NCI-H1417 (cell line): ENCODE results near the gene WDCP.
"Not testable (repeated sequence)": the region's sequence is repeated elsewhere in the genome, so short reads cannot be mapped to it uniquely, and the experiment has no call there.

Experiments
- DNase-seq, 3 experiments: peaks; one replicate each; lab custom pipeline; 2025; lab: John Stamatoyannopoulos, UW

Gene WDCP

DNA sequence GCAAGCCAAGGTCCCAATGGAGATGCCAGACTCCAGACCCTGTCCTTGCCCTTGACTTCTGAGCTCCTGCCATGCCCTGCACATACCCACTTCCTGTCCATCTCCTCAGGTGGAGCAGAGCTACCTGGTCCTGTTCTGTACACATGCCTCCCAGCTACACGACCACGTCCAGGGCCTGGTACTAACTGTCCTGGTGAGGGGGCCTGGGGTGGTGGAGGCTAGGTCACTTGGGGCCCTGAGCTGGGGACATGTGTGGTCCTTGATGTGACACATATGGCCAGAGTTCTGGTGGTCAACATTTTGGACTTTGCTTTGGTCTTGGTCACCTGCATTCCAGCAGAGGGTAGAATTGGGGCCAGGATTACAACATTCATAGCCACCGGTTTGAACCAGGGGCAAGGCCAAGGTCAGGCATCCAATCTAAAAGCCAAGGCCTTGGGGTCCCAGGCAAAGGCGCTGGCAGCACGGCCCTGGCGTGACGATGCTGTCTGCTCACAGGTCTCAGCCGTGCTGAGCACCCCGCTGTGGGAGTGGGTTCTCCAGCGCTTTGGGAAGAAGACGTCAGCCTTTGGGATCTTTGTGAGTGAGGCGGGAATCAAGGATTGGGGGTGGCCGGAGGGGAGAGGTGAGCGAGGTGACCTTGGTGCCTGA is 24.7 kb downstream of the WDCP start:
- DNase-seq = no peak

DNA sequence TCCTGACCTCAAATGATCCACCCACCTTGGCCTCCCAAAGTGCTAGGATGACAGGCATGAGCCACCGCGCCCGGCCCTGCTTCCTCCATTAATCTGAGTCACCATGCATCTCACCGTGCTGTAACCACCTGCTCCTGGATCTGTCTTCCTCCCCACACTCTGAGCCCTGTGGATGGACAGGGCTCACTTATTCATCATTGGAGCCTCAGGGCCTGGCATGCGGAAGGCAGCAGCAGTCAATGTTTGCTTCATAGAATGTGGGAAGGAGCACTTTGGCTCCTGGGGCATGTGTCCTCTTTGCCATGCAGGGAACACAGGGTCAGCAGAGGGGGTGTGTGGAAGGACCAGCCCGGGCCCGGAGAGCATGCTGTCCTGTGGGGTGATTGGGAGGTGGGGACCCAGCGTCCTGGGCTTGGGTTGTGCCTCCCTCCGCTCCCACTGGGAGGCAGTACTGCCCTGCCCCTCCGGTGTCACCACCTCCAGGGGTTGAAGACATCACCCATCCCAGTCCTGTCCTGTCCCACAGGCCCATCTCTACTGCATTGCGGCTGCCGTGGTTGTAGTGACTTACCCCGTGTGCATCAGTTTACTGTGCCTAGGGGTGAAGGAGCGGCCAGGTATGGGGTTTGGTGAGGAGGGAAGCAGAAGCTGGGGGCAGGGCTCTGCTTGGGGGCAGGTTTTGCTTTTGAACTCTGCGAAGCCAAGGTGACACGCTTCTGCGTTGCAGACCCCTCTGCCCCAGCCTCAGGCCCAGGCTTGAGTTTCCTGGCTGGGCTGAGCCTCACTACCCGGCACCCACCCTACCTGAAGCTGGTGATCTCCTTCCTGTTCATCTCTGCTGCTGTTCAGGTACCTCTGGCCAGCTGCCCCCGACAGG is 25.8 kb downstream of the WDCP start:
- no peak for DNase-seq

DNA sequence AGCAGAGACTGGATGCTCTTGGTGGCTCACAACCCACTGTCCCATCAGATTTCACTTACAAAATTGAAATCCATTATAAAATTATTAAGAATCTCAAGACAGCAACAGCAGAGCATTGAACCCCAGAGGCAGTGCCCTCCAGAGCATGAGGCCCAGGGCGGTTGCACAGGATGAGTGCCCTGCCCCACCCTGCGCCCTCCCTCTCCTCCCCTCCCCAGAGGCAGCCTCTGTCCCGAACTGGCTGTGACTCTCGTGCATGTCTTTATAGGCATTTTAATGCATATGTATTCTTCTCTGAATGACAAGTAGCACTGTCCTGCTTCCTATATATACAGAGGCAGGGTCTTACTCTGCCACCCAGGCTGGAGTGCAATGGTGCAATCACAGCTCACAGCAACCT is 26.9 kb downstream of the WDCP start:
- no peak for DNase-seq

DNA sequence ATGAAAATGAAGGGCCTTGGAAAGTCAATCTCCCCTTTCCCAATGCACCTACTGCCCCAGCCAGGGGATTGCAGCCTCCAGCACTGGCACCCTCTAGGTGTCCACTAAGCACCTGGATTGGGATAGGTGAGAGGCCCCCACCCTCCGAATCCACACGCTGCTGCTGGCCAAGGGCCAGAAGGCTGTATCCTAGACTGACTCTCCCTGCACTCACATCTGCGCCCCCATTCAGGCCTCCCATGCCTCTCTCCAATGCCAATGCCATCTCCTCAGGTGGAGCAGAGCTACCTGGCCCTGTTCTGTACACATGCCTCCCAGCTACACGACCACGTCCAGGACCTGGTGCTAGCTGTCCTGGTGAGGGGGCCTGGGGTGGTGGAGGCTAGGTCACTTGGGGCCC is 27.5 kb downstream of the WDCP start:
- no peak for DNase-seq

DNA sequence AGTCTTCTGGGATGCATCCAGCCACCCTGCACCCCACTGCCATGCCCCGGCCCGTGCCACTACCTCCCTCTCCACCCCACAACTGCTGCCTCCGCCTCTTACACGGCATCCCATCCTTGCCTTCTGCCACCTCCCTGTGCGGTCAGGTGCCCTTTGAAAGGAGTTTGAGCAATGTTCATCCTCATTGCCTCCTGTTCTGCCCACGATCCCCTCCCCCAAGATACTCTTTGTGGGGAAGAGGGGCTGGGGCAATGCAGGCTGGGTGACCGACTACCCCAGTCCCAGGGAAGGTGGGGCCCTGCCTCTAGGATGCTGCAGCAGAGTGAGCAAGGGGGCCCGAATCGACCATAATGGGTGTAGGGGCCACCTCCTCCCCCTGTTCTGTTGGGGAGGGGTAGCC is 28.9 kb downstream of the WDCP start:
- DNase-seq = no peak

DNA sequence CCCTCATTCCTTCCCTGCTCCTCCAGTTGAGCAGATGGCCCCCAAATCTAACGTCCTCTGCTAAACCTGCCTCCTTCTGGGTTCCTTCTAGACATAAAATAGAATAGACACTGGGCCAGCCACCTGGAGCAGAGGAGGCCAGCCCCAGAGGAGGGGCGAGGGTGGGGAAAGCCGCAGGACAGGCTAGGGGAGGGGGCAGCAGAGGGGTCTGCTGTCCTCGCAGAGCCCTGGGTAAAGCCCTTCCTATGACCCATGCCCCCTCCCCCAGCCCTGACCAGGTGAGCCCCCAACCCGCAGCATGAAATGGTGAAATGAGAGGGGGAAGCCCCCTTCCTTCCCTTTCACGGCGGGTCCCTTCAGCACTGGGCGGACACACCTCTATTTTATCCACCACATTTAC is 29.5 kb downstream of the WDCP start:
- no peak for DNase-seq

DNA sequence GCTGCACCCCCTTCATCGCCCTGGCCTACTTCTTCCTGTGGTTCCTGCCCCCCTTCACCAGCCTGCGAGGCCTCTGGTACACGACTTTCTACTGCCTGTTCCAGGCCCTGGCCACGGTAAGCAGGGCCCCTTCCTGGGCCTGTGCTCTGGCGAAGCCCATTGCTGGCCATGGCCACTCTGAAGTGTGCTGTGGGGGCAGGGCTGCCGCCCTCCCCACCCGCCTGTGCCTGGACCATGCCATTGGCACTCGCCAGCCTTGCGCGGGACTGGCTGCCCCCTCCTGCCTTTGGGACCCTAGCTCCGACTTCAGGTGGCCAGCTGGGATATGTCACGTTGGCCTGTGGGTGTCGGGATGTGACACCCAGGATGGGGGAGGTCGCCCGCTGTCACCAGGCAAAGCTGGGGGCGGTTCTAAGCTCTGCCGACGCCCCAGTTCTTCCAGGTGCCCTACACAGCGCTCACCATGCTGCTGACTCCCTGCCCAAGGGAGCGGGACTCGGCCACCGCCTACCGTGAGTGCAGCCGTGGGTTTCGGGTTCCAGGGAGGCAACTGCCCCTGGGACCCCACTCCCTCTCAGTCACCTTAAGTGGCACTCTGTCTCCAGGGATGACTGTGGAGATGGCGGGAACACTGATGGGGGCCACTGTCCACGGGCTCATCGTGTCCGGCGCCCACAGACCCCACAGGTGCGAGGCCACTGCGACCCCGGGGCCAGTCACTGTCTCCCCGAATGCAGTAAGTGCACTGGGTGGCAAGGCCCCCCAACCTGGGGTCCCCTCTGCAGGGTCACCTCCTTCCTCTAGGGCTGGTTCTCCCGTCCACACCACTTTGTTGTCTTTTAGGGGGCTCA is 30.1 kb downstream of the WDCP start:
- DNase-seq = no peak

DNA sequence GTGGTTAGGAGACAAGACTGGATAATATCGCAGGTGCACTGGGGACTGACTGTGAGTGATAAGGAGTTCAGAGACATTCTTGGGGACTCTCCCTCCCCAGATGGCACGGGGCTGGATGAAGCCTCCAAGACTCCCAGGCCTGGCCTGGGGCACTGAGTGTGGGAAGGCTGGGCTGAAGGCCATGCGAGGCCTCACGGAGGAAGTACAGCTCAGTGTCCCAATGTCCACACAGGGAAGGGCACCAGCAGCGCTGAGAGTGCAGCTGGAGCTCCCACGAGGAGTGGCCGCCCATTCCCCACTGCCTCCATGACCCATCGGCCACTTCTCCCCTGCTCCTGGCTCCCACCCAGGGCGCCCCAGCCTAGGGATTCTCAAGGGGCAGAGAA is 30.8 kb downstream of the WDCP start:
- DNase-seq = no peak

DNA sequence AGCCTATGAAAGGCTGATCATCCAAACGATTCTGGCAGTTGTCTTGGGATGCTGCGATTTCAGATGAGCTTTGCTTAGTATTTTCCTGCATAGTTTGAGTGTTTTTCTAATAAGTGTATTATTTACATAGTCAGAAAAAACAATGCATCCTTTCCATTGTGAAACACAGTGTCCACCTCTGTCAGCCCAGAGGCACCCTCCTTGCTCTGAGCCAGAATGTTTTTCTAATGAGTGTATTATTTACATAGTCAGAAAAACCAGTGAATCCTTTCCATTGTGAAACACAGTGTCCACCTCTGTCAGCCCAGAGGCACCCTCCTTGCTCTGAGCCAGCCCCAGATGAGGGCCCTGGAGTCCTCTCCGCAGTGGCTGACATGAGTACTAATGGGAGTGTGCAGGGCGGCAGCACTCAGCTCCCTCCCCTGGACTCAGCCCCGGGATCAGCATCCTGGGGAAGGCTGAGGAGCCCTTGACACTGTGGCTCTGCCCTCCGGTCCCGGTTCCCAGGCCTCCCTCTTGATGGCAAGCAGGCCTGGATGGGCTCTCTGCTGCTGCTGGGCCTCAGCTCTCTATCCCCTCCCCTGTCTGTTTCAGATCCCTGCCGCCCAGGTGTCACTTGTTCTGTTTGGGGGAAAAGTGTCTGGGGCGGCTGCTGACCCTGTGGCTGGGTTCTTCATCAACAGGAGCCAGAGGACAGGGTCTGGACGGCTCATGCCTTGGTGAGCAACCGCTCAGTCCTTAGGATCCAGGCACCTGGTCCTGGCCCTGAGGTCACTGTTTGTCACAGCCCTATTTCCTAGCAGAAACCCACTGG is 31.4 kb downstream of the WDCP start:
- DNase-seq = peak in 1 of 3 experiments; percentile 21

DNA sequence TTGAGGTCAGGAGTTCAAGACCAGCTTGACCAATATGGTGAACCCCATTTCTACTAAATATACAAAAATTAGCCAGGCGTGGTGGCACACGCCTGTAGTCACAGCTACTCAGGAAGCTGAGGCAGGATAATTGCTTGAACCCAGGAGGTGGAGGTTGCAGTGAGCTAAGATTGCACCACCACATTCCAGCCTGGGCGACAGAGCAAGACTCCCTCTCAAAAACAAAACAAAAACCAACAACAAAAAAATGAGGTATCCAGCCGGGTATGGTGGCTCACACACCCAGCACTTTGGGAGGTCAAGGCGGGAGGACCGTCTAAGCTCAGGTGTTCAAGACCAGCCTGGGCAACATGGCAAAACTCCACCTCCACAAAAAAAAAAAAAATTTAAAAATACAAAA is 32.3 kb downstream of the WDCP start:
- DNase-seq = not testable (repeated sequence)

DNA sequence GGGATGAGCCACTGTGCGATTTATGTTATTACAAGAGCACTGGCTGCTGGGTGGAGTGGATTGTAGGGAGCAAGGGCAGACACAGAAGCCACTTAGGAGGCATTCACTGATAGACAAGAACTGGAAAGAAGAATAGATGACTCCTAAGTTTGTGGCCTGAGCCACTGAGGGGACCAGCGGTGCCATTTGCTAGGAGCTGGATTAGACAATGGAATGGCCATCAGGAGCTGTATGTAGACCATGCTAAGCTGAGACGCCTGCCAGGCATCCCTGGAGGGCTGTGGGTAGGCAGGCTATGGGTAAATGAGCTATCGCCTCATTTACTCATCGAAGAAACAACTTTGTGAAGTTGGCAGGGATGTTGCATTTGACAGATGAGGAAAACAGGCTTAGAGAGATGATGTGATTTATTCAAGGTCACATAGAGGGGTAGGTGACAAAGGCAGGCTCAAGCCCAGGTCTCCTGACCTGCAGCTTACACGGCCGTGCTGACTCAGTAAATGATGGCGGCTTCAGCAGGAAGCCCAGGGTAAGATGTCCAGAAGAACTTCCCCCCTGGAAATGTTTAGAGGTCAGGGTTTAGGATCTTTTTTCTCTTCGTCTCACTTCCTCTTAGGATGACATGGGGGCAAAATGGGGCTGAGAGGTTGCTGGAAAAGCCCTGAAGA is 34.5 kb downstream of the WDCP start:
- no peak for DNase-seq

DNA sequence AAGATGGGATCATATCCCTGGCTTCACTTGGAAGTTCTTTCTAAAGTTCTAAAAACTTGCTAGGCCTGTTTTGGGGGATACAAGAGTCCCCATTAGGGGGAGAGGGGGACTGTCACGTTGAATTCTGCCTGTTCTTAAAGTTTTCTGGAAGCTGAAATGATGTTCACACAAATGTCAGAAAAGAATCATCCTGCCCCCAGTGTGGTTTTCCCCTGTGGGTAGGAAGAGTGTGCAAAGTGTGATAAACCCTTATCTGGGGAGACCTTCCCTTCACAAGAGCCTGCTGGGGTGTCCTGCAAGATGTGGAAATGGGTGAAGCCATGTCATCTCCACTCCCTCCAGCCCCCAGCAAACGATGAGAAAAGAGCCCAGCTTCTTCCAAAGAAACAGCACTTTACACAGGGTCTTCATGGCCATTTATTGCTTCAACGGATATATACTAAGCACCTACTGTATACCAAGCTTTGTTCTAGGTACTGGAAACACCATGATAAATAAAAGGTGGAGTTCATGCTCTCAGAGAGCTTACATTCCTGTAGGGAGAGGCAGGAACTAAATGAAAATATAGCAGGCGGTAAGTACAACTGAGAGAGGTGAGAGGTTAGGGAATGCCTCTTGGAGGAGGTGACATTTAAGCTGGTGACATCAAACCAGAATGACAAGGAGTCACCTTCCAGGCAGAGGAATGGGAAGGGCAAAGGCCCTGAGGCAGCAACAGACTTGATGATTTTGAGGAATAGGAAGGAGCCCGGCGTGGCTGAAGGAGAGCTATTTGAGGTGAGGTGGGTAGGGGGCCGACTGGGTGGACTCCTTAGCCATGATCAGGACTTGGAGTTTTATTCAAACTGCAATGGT is 35.7 kb downstream of the WDCP start:
- DNase-seq = no peak

DNA sequence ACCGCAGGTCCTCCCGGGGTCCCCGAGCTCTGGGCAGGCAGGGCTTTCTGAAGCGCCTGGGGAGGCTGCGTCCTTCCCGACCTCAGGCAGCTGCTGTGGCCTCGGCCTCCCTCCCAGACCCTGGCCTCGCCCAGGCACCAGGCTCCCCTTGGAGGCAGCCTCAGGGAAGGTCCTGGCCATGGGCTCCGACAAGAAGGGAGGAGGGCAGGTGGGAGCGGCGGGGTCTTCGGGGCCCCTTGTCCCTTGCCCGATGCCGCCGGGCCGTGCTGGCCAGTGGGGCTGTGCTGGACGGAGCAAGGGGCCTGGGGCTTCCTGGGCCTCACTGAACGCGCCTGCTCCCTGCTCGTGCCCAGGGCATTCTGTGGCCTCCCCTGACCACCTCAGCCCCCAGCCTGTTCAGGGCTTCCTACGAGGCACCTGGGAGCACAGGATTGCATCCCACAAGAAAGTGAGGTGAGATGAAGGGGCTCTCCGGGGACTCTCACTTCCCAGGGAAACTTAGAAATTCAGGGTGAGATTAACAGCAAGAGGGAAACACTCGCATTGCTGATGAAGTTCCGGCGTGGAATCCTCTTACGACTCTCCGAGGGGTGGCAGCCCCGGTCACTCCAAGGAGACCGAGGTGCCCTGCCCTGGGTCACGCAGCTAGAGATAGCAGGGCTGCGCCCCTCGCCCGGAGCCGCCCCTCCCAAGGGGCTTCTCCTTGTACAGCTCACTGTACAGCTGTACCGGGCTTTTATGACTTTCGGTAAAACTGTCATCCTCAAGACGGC is 36.5 kb downstream of the WDCP start:
- no peak for DNase-seq

DNA sequence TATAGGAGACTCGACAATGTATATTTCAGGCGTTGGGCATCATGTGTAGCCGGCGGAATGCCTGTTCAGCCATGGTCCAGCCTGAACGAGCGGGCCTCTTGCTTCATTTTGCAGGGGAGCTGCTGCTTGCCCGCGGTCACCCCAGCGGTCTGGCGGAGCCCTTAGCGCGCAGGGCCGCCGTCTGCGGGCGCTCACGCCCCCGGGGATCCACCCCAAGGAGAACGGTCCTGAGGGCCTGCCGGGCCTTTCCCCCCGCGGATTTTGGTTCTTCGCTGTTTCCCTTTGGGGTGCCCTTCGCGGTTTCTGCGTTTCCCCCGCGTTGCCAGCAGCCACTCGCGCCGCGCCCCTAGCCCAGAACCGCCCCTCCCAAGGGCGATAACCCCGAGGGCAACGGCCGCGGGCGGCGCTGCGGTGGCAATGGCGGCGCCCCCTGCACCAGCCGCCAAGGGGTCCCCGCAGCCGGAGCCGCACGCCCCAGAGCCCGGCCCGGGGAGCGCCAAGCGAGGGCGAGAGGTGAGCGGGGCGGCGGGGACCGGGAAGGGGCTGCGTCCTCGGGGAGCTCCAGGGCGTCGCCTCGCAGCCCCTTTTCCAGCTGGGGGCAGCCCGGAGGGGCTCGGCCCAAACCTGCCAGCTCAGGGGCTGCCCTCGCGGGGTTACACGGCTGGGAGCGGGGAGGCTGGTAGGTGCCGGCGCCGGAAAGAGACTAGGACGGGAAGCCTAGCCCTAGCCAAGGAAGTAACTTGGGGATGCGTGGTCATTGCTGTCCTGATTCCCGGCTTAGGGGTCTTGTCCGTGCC is 37.3 kb downstream of the WDCP start, which contains the start of gene MFSD2B:
Gene MFSD2B, plus strand, starts transcription at position 406 of the 797 bp plus-strand sequence. Its CDS starts 12 bp downstream, at position 418.
- no peak for DNase-seq

DNA sequence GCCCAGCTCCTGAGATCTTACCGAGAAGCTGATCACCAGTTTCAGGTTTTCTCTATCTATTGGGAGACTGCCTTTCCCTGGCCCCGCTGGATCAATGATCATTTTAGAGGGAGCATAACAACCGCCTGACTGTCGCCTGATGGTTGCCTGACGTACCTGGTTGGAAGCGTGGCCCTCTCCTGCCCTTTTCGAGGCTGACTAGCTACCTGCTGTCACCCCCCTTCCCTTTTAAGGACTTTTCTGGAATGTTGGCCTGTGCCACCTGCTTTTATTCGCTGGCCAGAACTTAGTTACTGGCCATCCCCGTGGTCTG is 37.9 kb downstream of the WDCP start:
- no peak for DNase-seq

DNA sequence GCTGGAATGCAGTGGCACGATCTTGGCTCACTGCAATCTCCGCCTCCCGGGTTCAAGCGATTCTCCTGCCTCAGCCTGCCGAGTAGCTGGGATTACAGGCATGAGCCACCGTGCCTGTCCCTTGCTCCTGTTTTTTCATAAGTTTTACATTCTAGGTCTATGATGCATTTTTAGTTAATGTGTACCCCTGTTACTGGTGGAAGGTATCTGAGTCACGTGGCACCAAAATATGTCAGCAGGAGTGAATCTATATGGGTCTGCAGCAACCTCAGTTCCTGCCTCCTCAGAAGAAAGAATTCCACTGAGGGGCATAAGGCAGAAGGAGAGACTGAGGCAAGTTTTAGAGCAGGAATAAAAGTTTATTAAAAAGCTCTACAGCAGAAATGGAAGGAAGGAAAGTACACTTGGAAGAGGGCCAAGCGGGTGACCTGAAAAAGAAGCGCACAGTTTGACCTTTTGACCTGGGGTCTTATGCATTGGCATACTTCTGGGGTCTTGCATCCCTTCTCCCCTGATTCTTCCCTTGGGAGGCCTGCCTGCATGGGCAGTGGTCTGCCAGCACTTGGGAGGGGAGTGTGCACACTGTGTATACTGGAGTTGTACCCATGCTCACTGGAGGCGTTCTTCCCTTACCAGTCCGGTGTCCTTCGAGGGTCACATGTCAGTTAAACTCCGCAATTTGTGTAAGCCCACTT is 38.4 kb downstream of the WDCP start:
- DNase-seq = no peak

DNA sequence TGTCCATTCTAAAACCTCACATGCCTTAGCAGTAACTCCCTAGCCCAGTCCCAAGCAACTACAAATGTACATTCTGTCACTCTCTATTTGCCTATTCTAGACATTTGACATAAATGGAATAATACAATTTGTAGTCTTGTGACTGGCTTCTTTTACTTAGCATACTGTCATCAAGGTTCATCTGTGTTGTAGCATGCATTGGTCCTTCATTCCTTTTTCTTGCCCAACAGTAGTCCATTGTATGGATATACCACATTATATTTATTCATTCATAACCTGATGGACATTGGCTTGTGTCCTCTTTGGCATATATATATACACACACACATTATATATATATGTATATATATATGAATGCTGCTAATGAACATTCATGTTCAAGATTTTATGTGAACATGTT is 39.5 kb downstream of the WDCP start:
- DNase-seq = no peak

DNA sequence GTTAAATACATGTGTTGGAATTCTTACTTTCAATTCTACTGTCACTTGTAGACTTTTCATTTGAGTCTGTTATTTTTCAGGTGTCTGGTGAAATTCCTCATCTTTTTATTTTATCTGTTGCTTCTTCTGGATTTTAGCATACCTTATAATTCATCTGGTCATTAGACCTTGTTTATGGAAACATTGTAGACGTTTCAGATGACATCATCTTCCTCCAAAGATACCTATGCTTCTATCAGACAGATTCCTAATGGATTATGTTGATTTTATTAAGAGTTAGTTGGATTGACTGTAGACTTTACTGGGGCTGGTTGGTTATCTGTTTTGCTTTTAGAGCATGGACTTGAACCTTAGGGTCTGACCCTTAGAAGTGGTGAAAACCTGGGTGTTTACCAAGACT is 52.6 kb downstream of the WDCP start:
- no peak for DNase-seq
